NT2/D1 (cell line): ENCODE measurements around the gene ZCCHC9.

Source experiments
- SUZ12 ChIP-seq: IDR thresholded peaks from 2 replicates; pipeline ENCODE4 v1.6.1; 2011; ENCODE audit not compliant: insufficient read length, insufficient read depth; ENCODE audit errors: extremely low read depth
- YY1 ChIP-seq: IDR thresholded peaks from 2 replicates; pipeline ENCODE4 v1.6.1; 2011; ENCODE audit not compliant: insufficient read length, insufficient read depth
- ZNF274 ChIP-seq: IDR thresholded peaks from 2 replicates; pipeline ENCODE4 v1.6.1; 2011; ENCODE audit warnings: mild to moderate bottlenecking, low read depth, low read length

GRCh38 chr5:81315830-81316229 is 14.4 kb downstream of the ZCCHC9 start:
- no peak for TF ChIP-seq ZNF274
- no peak for TF ChIP-seq YY1
- no peak for TF ChIP-seq SUZ12
